HG03439 (cell line): ENCODE results near the gene PITPNB.

ENCODE experiments used
- ATAC-seq: cut with Tn5 transposase; IDR thresholded peaks from one replicate; pipeline ENCODE4 v1.9.1; 2021; ENCODE audit warnings: mild to moderate bottlenecking, moderate library complexity; ENCODE audit not compliant: unreplicated experiment

The PITPNB gene

DNA sequence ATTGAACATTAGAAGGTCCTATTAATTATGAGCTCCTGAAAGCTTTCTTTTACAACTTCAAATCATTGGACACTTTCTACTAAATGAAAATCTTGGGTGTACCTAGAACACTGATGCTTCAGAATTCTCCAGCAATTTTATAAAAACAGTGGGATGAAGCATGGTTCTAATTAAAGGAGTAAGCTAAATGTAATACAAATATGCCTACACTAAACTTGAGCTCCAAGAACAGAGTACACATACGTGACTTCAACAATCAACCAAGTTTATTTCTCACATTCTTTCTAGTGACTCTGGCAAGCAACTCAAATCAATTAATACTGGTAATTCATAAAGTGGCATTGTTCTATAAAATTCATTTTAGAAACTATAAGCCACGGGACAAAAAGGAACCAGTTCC, 55.5 kb downstream of the PITPNB start:
- no peak for ATAC-seq

DNA sequence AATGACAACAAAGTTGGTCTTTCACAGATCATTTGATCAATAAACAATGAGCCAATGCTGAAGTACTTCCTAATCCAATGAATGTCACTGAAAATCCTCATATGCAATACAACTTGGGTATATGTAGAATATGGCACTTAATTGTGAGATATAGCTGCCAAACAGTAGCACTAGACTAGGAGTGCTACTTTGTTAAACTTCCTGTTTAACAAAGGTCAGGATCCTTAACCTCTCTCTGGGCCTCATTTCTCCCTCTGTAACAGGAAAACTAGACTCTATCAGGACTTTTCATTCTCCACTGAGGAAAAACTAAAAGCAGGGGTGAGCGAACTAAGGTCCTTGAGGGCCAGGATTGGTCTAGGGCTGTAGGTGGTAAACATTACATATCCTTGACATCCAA, 56.1 kb downstream of the PITPNB start:
- ATAC-seq = no peak

DNA sequence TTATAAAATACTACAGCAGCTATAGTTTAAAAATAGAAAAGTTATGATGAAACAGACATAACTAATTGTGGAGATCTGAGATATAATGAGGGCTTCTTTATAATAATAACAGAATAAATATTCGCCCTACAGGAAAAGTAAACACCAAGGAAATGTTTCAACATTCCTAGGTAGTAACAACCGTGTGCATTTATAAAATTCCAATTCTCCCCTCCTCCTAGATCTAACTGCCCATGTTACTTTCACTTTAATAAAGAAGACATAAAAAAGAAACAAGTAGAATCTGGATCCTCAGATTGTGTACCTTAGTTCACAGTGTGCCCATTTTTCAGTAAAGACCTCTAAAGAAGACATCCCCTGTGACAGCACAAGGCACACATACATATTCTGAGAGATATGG, 59.7 kb downstream of the PITPNB start:
- no peak for ATAC-seq

GRCh38 chr22:27858626-27859025, 60.4 kb downstream of the PITPNB start:
- ATAC-seq = no peak

DNA sequence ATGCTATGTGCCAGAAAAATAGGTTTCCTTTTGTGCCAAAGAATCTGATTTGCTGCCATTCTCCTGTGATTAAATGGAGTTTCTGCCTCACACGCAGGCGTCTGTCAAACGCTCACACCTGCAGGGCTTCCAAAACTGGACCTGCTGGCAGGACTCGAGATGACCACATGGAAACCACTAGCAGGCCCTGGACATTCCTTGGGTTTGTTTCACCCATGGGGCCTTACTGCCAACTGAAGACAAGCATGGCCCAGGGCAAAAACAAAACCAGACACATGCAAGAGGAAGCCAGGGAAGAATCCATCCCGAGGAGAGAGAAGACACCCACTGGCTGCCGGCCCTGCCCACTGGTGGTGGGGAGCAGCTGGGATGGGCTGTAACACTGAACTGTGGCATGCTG, 61.6 kb downstream of the PITPNB start:
- no peak for ATAC-seq

GRCh38 chr22:27856386-27856785, 62.7 kb downstream of the PITPNB start:
- ATAC-seq = no peak

GRCh38 chr22:27853424-27853823, 65.6 kb downstream of the PITPNB start:
- ATAC-seq = no peak

DNA sequence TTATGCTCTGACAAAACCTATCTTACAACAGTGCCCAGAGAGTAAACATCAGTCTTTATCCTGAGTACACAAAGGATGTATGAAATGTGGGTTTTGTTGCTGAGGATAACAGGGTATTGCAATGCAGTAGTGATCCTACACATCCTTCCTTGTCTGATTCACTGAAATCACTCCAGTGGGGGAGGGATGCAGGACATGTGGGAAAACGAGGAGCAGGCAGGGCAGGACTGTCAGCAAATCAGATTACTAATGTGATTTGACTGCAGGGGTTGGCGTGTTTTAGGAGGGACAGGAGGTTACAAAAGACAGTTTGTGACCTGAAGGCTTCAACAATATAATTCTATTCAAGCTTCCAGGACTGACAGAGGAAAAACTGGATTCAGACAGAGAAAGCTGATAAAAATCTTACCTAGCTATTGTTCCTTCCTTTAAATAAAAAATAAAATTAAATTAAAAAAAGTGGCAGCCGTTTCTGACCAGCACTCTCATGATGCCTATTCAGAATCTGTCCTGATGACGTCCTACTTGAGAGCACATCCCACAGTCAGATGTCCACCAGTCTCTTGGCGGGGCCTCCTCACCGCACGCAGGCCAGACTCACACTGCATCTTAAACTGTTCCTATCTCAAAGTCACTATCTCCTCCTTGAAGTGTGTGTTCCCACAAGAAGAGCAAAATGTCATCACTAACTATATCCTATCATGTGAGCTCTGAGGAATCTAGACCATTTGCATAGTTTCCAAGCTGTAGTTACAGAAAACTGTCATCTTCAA, 66.9 kb downstream of the PITPNB start:
- no peak for ATAC-seq

GRCh38 chr22:27850000-27850521, 69.0 kb downstream of the PITPNB start:
- no peak for ATAC-seq

GRCh38 chr22:27848005-27848404, 71.1 kb downstream of the PITPNB start:
- no peak for ATAC-seq

DNA sequence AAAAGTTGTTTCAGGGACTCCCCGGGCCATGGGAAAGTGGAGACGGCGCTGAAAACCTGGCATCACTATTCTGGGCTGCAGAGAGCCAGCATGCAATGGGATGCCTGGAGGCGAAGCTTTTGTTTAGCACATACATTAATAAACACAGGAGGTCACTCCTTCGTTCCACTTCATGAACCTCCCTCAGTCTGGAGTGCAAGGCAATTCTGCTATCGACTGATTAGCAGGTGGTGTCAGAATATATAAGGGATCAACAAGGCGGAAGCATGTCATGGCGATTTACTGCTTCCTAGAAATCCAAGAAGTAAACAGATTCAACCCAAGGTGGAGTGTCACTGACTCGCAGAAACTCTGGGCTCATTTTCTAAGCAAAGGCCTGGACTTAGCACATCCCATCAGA, 72.1 kb downstream of the PITPNB start:
- no peak for ATAC-seq

GRCh38 chr22:27846248-27846757, 72.8 kb downstream of the PITPNB start:
- ATAC-seq = no peak

DNA sequence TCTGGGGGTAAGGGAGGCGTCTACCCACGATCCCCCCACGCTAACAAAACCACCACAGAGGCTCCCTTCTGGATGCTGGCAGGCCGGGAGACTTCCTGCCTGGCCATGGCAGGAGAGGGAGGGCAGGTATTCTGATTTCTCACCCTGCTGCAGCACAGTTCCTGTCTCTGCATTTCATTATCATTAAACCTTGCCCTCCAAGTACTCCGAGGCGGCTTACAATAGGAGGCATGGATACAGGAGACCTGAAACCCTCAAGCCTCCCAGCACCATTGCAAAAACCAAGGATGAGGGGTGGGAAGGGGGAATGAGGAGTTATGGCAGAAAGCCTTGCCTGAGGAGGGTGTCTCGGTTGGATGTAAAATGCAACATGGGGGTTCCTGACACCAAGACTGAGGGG, 73.4 kb downstream of the PITPNB start:
- no peak for ATAC-seq

- no peak for ATAC-seq
These were observed 74.1 kb downstream of the PITPNB start for GRCh38 chr22:27844656-27845591.

DNA sequence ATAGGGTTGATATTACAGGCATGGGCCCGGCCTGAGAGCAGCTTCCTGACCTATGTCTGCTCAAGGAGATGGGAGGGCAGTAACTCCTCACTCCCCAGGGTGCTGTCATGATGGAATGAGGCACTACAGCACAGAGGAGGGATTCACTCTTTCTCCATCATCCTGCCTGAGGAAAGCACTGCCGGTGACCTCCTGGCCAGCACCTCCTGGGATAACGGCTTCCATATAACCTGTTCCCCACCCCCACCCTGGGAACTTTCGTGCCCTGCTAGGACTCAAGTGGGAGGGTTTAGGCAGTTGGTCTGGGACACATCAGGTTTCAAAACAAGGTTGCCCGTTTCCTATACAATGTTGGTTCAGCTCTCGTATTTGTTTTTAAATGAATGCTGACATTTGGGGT, 74.8 kb downstream of the PITPNB start:
- no peak for ATAC-seq

DNA sequence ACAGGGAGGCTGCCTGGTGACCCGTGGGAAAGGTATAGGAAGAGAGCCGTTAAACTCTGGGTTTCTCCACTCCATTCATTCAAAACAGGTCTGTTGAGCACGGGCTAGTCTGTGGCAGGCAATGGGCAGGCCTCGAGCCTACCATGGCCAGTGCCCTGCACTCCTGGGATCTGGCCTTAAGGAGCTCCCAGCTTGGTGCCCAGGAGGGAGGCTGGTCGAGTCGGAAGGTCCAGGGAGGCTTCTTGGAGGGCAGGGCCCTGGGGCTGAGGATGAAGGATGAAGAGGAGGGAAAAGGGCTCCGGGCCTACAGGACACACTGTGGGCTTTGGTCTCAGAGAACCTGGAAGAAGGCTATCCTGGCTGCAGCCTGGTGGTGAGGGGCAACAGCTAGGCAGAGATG, 75.6 kb downstream of the PITPNB start:
- ATAC-seq = no peak

- ATAC-seq = no peak
These were observed 76.2 kb downstream of the PITPNB start for GRCh38 chr22:27842669-27843431.

- ATAC-seq = no peak
These were observed 76.9 kb downstream of the PITPNB start for GRCh38 chr22:27842201-27842600.

DNA sequence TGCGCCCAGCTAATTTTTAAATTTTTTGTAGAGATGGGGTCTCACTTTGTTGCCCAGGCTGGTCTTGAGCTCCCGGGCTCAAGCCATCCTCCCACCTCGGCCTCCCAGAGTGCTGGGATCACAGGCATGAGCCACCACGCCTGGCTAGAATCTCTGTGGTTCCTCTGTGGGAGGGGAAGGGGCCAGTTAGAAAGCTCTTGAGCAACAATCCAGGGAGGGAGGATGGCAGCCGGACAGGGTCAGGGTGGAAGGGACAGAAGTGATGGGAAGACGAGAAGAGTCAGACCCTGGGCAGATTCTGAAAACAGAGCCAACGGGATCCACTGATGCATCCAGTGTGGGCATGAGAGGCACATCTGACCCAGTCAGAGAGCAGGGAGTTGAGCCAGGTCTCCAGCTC, 78.6 kb downstream of the PITPNB start:
- ATAC-seq = no peak

DNA sequence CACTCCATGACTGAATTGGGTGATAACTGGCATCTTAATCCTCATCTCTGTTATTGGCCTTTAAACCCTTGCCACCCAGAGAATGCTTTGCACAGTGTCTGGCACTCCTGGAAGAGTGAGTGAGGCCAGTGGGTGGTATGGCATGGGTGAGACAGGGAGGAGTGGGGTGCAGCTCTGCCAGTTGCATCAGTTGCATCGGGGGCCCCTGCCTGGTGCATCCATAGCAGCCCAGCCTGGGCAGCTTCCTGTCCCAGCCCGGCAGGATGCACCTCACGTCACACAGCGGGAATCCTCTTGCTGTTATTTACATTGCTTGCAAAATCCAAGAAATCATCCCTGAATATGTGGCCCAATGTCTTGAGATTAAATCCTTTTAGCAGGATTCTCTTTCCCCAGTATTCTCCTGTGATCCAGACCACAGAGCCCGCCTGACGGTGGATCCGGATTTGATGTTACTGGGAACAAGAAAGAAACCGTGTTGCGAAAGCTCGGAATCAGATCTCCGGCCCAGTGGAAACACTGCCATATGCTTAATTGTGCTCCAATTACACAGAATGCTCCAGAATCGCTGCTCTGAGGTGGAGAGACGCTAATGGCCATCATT, 79.9 kb downstream of the PITPNB start:
- ATAC-seq = no peak
